GM12873 (cell line): ENCODE results near the gene GPR137B.

ENCODE experiments used
- CTCF ChIP-seq: IDR thresholded peaks from 2 replicates; pipeline ENCODE4 v1.5.1; 2012; ENCODE audit warnings: low read depth, mild to moderate bottlenecking, moderate library complexity, low read length, control low read depth; ENCODE audit not compliant: insufficient read depth; ENCODE audit errors: missing control alignments

GPR137B gene

GRCh38 chr1:236211815-236212214 lies 69.5 kb downstream of the GPR137B start:
- no peak for TF ChIP-seq CTCF

GRCh38 chr1:236213534-236213933 lies 71.2 kb downstream of the GPR137B start:
- no peak for TF ChIP-seq CTCF

- TF ChIP-seq CTCF, result no peak
These were observed 72.4 kb downstream of the GPR137B start for GRCh38 chr1:236214761-236215160.

- TF ChIP-seq CTCF, result no peak
These were observed 78.1 kb downstream of the GPR137B start for GRCh38 chr1:236220473-236220872.

- no peak for TF ChIP-seq CTCF
These were observed 80.3 kb downstream of the GPR137B start for GRCh38 chr1:236222632-236223031.

GRCh38 chr1:236228411-236228810 lies 86.1 kb downstream of the GPR137B start:
- TF ChIP-seq CTCF, result no peak

GRCh38 chr1:236235116-236235515 lies 92.8 kb downstream of the GPR137B start:
- TF ChIP-seq CTCF, result no peak
